Neural progenitor cell (in vitro differentiated cells): ENCODE measurements around the gene PGBD5.

Experiments used
- EZH2 ChIP-seq: fragments of 200-600 bp; sonication (generic); IDR thresholded peaks from 2 replicates; pipeline ENCODE4 v1.6.1; 2017; ENCODE audit warnings: antibody characterized with exemption, mild to moderate bottlenecking, moderate library complexity
- TF ChIP-seq, protein P1 (sequence below): fragments of 200-600 bp; sonication (generic); IDR thresholded peaks from 2 replicates; pipeline ENCODE4 v1.5.1; 2017; ENCODE audit warnings: antibody characterized with exemption, mild to moderate bottlenecking

DNA sequence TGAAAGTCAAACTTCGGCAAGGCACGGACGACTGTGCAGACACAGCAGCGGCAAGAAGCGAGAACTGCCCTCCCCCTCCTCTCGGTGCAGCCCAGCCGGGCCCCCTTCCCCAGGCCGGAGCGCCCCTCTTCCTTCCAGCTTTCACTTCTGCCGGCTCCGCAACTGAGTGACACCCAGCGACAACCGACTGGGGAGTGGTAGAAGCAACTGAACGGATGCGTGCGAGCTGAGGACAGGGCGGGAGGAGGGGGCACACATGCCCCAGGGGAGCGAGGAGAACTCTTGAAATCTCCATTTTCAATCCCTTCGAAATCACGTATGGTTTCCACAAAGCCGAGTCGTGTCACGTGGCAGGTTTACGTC, 146.6 kb downstream of the PGBD5 start:
- TF ChIP-seq EZH2, result no peak
- TF ChIP-seq, protein P1, sequence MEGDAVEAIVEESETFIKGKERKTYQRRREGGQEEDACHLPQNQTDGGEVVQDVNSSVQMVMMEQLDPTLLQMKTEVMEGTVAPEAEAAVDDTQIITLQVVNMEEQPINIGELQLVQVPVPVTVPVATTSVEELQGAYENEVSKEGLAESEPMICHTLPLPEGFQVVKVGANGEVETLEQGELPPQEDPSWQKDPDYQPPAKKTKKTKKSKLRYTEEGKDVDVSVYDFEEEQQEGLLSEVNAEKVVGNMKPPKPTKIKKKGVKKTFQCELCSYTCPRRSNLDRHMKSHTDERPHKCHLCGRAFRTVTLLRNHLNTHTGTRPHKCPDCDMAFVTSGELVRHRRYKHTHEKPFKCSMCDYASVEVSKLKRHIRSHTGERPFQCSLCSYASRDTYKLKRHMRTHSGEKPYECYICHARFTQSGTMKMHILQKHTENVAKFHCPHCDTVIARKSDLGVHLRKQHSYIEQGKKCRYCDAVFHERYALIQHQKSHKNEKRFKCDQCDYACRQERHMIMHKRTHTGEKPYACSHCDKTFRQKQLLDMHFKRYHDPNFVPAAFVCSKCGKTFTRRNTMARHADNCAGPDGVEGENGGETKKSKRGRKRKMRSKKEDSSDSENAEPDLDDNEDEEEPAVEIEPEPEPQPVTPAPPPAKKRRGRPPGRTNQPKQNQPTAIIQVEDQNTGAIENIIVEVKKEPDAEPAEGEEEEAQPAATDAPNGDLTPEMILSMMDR, result no peak
